ENCODE results near the gene RIMS4. TPM values are rescaled to one million over a fixed set of nuclear protein-coding genes. Genes with fewer than 3 reads are reported as not detected.
A peak's percentile ranks its signal among the peaks of the same experiment; 100 is the strongest.

Gene RIMS4
- total RNA-seq, 4 donors from 2014 or later: 1.2 to 2.6 (median 1.9) TPM

GRCh38 chr20:44727039-44727438 is 83.3 kb downstream of the RIMS4 start:
- peaks cover 29 to 63% (median 40%) of the 10 kb centered on the region in 4 donors for H3K4me1 ChIP-seq
- DNase-seq (ENCODE audit: extremely low spot score): no peak
- 97% methylated on average over 10 of the region's 11 CpGs for WGBS
- H3K27me3 ChIP-seq: no peaks in the 10 kb centered on the region
- no peaks in the 10 kb centered on the region for H3K9me3 ChIP-seq
- no peak overlapping the region for H3K4me3 ChIP-seq
- no peak for TF ChIP-seq CTCF (IDR thresholded peaks at IDR 0.05)
- TF ChIP-seq POLR2A (IDR thresholded peaks at IDR 0.05; ENCODE audit: low read depth): no peak
- no peak for TF ChIP-seq EP300 (IDR thresholded peaks at IDR 0.05)
- TF ChIP-seq POLR2AphosphoS5 (IDR thresholded peaks at IDR 0.05): no peak
- intact Hi-C loops (cut with DNase I): no loop called here
- H3K36me3 ChIP-seq: peaks cover 0 to 22% (median 7%) of the 10 kb centered on the region in 4 donors
- H3K27ac ChIP-seq (replicated peaks in 1 of 4): peak overlapping the region; percentile 15 to 60 (median 41)

DNA sequence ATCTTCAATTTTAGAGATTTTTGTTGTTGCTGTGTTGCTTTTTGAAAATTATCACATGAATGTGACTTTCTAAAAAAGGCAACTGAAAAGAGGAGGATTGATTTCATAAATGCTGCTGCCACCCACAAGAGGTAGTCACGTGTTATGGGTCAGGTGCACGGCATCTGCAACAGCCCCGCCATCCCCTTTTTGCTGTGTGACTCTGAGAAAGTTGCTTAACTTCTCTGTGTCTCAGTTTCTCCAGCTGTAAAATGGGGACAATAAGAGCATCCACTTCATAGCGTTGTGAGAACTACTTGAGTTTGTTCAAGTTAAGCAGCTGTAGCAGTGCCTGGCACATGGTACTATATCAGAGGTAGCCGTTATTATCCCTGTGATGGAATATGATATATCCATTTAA is 84.5 kb downstream of the RIMS4 start:
- H3K4me1 ChIP-seq: peaks cover 26 to 63% (median 41%) of the 10 kb centered on the region in 4 donors
- TF ChIP-seq EP300 (IDR thresholded peaks at IDR 0.05) (no peak), POLR2AphosphoS5 (IDR thresholded peaks at IDR 0.05) (no peak), CTCF (IDR thresholded peaks at IDR 0.05) (no peak)
- no peaks in the 10 kb centered on the region for H3K27me3 ChIP-seq
- H3K27ac ChIP-seq (replicated peaks in 1 of 4): peak overlapping the region in 3 of 4 donors; percentile 36 to 60 (median 51)
- WGBS: 75% methylated on average over 5 of the region's 5 CpGs
- no peaks in the 10 kb centered on the region for H3K9me3 ChIP-seq
- intact Hi-C loops (cut with DNase I): no loop called here
- no peak overlapping the region for H3K4me3 ChIP-seq
- DNase-seq (ENCODE audit: extremely low spot score): no peak
- H3K36me3 ChIP-seq: peaks cover 0 to 22% (median 7%) of the 10 kb centered on the region in 4 donors

GRCh38 chr20:44724423-44725091 is 85.8 kb downstream of the RIMS4 start:
- peak overlapping the region; percentile 30 to 88 (median 58) for H3K27ac ChIP-seq (replicated peaks in 1 of 4)
- no peak overlapping the region for H3K4me3 ChIP-seq
- DNase-seq (ENCODE audit: extremely low spot score): no peak
- H3K27me3 ChIP-seq: no peaks in the 10 kb centered on the region
- H3K9me3 ChIP-seq: no peaks in the 10 kb centered on the region
- intact Hi-C loops (cut with DNase I): no loop called here
- 65% methylated on average over 6 of the region's 26 CpGs for WGBS
- H3K36me3 ChIP-seq: peaks cover 0 to 22% (median 7%) of the 10 kb centered on the region in 4 donors
- peaks cover 30 to 63% (median 41%) of the 10 kb centered on the region in 4 donors for H3K4me1 ChIP-seq
- no peak for TF ChIP-seq EP300 (IDR thresholded peaks at IDR 0.05)
- TF ChIP-seq POLR2A (IDR thresholded peaks at IDR 0.05; ENCODE audit: low read depth): no peak
- TF ChIP-seq CTCF (IDR thresholded peaks at IDR 0.05): no peak

DNA sequence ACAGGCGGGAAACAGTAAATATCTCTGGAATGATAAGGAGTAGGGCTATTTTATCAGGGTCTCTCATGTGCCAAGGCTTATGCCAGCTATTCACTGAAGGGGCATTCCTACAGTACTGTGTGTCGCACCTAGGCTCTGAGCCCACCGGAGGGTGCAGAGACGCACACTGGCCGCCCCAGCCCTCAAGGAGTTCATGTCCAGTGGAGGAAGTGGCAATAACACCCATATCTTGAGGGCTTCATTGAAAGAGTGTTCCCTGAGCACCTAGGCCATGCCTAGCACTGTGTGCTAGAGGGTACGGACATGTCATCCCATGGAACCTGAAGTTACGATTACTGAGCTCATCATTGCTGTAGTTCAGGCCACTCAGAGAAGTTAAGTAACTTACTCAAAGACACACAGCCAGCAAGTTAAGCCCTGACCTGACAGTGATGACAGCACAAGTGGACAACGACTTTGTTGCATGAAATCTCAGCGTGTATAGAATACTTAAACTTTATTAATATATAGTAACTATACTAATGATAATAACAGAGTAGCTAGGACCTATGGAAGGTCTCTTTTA is 86.5 kb downstream of the RIMS4 start:
- Histone ChIP-seq H3K27ac (replicated peaks in 1 of 4) (peak overlapping the region in 3 of 4 donors; percentile 80 to 88 (median 84)), H3K4me3 (no peak overlapping the region), H3K27me3 (no peaks in the 10 kb centered on the region), H3K9me3 (no peaks in the 10 kb centered on the region), H3K36me3 (peaks cover 0 to 22% (median 7%) of the 10 kb centered on the region in 4 donors), H3K4me1 (peaks cover 25 to 63% (median 41%) of the 10 kb centered on the region in 4 donors)
- no peak for DNase-seq (ENCODE audit: extremely low spot score)
- WGBS: 94% methylated on average over 6 of the region's 9 CpGs
- no peak for TF ChIP-seq POLR2A (IDR thresholded peaks at IDR 0.05; ENCODE audit: low read depth)
- intact Hi-C loops (cut with DNase I): no loop called here

DNA sequence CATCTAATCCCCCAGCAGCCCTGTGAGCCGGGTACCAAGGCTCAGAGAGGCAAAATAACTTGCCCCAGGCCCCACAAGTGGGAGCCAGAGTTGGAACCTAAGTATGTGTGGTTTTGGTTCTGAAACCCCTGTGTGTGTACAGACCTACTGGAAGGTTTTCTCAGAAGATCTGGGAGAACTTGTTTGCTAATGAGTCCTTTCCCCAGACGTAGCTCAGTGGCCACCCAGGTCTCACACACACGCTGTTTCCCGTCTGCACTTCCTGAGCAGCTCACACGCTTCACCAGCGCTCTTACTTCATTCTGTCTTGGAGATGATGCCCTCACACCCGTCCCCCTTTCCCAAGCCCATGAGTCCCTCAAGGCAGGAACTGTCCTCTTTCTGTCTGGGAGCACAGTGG is 87.0 kb downstream of the RIMS4 start:
- Histone ChIP-seq H3K27ac (replicated peaks in 1 of 4) (peak overlapping the region; percentile 80 to 88 (median 85)), H3K36me3 (peaks cover 0 to 22% (median 7%) of the 10 kb centered on the region in 4 donors), H3K27me3 (no peaks in the 10 kb centered on the region), H3K4me1 (peaks cover 20 to 63% (median 41%) of the 10 kb centered on the region in 4 donors), H3K9me3 (no peaks in the 10 kb centered on the region), H3K4me3 (no peak overlapping the region)
- WGBS: 62% methylated on average over 7 of the region's 7 CpGs
- TF ChIP-seq CTCF (IDR thresholded peaks at IDR 0.05): no peak
- TF ChIP-seq POLR2AphosphoS5 (IDR thresholded peaks at IDR 0.05): no peak
- intact Hi-C loops (cut with DNase I): no loop called here
- no peak for DNase-seq (ENCODE audit: extremely low spot score)
